ENCODE results near the gene TMEM98.

The TMEM98 gene

GRCh38 chr17:32894245-32894644, 33.7 kb upstream of the TMEM98 start:
- no peak overlapping the region for H3K4me3 ChIP-seq (ENCODE audit: low read depth, low read length)
- TF ChIP-seq CTCF (IDR thresholded peaks at IDR 0.05; ENCODE audit: low read depth, low read length): no peak

- no peak overlapping the region for H3K4me3 ChIP-seq (ENCODE audit: low read depth, low read length)
- no peak for TF ChIP-seq CTCF (IDR thresholded peaks at IDR 0.05; ENCODE audit: low read depth, low read length)
Measured at GRCh38 chr17:32896647-32897258, 31.2 kb upstream of the TMEM98 start.

GRCh38 chr17:32899236-32900013, 28.5 kb upstream of the TMEM98 start:
- no peak for TF ChIP-seq CTCF (IDR thresholded peaks at IDR 0.05; ENCODE audit: low read depth, low read length)
- H3K4me3 ChIP-seq (ENCODE audit: low read depth, low read length): no peak overlapping the region

- no peak overlapping the region for H3K4me3 ChIP-seq (ENCODE audit: low read depth, low read length)
- no peak for TF ChIP-seq CTCF (IDR thresholded peaks at IDR 0.05; ENCODE audit: low read depth, low read length)
Measured at GRCh38 chr17:32901743-32902142, 26.2 kb upstream of the TMEM98 start.

- no peak overlapping the region for H3K4me3 ChIP-seq (ENCODE audit: low read depth, low read length)
- TF ChIP-seq CTCF (IDR thresholded peaks at IDR 0.05; ENCODE audit: low read depth, low read length): no peak
Measured at GRCh38 chr17:32903774-32904673, 23.9 kb upstream of the TMEM98 start.

GRCh38 chr17:32904891-32905290, 23.1 kb upstream of the TMEM98 start:
- no peak for TF ChIP-seq CTCF (IDR thresholded peaks at IDR 0.05; ENCODE audit: low read depth, low read length)
- H3K4me3 ChIP-seq (ENCODE audit: low read depth, low read length): no peak overlapping the region

All from WI38 (cell line).